DND-41 (cell line): ENCODE data around the gene AATK.

Experiments
- EZH2 ChIP-seq: IDR thresholded peaks from 3 replicates; pipeline ENCODE4 v1.6.1; 2012; ENCODE audit warnings: borderline replicate concordance, low read depth, mild to moderate bottlenecking, moderate library complexity, low read length, inconsistent platforms; ENCODE audit not compliant: severe bottlenecking
- TF ChIP-seq, protein P1 (sequence below): IDR thresholded peaks from 2 replicates; pipeline ENCODE4 v1.5.1; 2012; ENCODE audit warnings: borderline replicate concordance, low read length, moderate library complexity, mild to moderate bottlenecking; ENCODE audit not compliant: poor library complexity, severe bottlenecking; ENCODE audit errors: extremely low read depth

DNA sequence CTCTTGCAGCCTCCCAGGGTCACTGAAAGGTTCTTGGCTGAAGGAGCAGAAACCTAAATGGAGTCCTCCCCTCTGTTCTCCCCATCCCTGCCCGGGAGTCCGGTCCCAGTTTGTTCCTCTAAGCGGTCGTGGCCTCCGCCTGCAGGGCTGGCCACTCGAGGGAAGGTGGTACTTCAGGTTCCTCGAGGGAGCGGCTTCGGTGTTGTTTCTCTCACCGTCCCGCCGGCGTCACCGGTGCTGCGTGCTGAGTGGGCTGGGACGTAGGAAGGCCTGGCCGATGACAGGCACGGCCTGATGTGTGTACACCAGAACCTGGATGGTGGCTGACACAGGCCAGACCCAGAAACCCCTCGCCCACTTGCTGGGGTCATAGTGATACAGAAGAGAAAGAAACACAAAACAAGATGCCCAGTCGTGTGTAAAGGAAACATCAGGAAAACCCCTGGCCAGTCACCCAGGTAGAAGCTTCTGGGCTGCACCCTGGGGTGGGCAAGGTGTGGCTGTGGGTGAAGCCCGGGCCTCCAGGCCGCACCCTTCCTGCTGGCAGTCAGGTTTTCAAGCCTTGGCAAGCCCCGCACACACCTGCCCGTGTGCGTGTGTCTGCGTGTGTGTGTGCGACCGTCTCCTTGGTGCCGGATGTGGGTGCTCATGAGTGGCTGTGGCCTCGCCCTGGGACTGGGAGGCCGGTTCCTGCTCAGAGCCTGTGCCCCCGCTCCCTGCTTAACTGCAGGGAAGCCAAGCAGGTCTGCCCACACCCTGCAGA is 79.1 kb downstream of the AATK start:
- TF ChIP-seq, protein P1, sequence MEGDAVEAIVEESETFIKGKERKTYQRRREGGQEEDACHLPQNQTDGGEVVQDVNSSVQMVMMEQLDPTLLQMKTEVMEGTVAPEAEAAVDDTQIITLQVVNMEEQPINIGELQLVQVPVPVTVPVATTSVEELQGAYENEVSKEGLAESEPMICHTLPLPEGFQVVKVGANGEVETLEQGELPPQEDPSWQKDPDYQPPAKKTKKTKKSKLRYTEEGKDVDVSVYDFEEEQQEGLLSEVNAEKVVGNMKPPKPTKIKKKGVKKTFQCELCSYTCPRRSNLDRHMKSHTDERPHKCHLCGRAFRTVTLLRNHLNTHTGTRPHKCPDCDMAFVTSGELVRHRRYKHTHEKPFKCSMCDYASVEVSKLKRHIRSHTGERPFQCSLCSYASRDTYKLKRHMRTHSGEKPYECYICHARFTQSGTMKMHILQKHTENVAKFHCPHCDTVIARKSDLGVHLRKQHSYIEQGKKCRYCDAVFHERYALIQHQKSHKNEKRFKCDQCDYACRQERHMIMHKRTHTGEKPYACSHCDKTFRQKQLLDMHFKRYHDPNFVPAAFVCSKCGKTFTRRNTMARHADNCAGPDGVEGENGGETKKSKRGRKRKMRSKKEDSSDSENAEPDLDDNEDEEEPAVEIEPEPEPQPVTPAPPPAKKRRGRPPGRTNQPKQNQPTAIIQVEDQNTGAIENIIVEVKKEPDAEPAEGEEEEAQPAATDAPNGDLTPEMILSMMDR, result no peak
- TF ChIP-seq EZH2, result no peak
